GM21619 (cell line): ENCODE data around the gene LSG1.
"Not testable (repeated sequence)": the region's sequence is repeated elsewhere in the genome, so short reads cannot be mapped to it uniquely, and the experiment has no call there.

Experiments used
- ATAC-seq: cut with Tn5 transposase; IDR thresholded peaks from one replicate; pipeline ENCODE4 v1.9.1; 2021; ENCODE audit not compliant: unreplicated experiment

Gene LSG1

DNA sequence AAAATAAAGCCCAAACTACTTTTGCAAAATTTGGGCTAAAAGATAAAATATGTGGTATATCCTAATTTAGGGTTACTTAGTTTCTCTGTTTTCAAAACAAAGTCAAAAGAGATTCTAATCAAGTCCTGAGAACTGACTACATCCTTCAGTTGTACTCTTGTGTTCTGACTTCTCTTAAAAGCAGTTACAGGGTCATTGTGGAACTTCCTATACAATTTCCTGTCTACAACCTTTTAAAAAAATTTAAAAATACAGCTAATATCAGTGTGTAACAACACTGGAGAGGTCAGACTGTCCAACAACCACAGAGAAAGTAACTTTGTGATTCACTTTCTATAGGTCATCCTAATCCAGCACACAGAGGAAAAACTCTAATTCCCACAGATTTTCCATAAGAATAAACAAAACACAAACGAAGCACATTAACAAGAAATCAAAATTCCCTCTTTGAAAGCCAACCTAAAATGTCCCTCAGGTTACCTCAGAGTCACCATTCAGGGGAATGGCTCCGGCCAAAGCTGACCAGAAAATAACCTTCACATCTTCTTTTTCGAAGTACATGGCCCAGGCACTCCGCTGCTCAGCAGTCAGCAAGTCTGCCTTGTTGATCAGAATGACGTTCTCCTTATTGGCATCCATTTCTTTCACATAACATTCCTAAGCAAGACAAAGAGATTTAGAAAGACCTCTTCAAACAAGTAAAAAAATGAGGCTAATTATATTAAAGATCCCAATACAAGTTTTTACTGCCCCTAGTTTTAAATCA, 13.3 kb downstream of the LSG1 start:
- no peak for ATAC-seq

- no peak for ATAC-seq
Measured at GRCh38 chr3:194657439-194657838, 14.6 kb downstream of the LSG1 start.

- ATAC-seq = peak; percentile 76
Measured at GRCh38 chr3:194654443-194654842, 17.5 kb downstream of the LSG1 start.

- no peak for ATAC-seq
Measured at GRCh38 chr3:194647747-194648146, 24.2 kb downstream of the LSG1 start.

DNA sequence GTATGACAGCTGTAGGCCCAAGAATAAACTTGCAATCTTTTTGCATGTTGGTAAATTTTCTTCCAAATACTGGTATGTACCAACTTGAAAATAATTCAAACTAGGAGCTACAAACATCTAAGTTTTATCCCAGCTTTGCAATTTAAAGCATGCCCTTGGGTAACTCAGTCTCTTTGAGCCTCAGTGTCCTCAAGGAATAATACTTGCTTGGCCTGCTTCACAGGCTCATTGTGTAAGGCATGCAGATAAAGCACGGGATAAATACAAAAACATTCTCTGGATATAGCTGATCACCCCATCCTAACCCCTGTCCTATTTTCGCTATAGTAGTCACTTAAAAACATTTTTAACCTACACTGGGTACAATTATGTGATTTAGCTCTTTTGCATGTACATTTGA, 29.2 kb downstream of the LSG1 start:
- no peak for ATAC-seq

DNA sequence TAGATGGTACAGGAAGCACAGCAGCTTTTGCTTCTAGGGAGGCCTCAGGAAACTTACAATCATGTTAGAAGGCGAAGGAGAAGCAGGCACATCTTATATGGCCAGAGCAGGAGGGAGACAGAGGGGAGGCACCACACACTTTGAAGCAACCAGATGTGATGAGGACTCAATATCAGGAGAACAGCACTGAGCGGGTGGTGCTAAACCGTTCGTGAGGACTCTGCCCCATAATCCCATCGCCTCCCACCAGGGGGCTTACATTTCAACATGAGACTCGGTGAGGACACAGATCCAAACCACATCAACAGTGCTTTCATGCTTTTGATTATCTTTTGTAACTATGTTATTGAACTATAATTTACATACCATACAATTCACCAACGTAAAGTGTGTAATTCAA, 31.2 kb downstream of the LSG1 start:
- no peak for ATAC-seq

DNA sequence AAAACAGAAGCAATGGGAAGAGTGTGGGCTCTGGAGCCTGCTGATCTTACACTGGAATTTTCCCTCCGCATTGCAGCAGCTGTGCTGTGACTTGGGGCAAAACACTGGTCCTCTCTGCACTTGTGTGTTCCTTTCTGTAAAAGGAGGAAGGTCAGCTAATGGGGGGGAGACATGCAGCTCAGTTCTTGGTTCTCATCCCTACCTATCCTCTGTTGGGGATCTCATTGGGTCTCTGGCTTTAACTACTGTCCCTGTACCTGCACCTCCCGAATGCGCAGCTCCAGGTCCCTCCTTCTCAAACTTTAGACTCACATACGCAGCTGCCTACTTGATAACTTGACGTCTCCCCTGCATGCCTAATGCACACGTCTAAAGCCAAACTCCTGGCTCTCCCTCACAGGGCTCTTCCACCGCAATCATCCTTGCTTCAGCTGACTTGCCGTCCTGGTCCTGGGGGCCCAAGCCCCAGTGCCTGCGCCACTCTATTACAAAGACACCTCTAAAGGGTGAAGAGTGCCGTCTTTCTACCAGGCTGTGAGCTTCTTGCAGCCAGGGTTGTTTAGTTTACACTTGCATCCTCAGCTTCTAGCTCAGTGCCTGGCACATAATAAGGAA, 32.9 kb downstream of the LSG1 start:
- no peak for ATAC-seq

- ATAC-seq = no peak
Measured at GRCh38 chr3:194637541-194638400, 34.2 kb downstream of the LSG1 start.

DNA sequence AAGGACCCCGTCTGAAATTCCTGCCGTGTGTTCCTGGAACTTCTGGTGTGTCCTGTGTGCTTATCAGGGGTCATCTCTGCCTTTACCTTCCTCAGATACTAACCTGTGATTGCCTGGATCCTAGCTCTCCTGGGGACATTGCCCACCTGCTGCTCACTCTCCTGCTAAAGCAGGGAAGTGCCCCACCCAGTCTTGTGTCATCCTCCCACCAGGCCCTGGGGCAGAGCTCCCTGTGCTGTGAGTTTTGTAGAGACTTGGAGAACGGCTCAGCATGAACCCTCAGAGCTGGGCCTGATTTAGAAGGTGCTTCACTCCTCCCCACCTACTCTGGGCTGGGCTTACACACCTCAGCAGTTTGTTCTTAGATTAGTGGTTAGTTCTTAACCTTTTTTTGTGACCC, 34.9 kb downstream of the LSG1 start:
- no peak for ATAC-seq

GRCh38 chr3:194633349-194634004, 38.5 kb downstream of the LSG1 start, which contains the start of gene TMEM44:
Gene TMEM44, minus strand, starts transcription at chr3:194633419. Its CDS starts 204 bp downstream, at chr3:194633215.
- ATAC-seq = peak; percentile 79

DNA sequence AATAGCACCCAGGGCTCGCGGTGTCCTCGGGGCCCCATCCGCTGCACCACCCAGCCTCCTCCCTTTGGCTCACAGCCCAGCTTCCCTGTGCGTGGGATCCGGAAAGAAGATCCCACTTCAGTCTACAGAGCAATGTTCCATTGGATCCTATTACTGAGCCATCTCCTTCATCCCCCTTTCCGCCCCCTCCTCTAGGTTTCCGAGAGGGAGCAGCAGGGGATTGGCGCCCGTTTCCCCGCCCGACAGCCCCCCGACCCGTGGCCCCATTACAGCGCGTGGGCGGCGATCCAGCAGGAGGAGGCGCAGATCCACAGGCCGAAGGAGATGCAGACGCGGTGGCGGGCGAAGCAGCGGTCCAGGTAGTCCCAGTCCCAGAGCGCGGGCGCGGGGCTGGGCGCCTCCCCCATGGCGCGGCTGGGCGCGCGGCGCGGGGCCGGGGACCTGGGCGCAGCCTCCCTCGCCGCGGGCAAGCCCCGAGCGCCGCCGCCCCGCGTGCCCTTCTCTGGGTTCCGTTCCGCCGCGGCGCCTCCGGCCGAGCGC, 39.1 kb downstream of the LSG1 start:
- peak; percentile 42 for ATAC-seq

DNA sequence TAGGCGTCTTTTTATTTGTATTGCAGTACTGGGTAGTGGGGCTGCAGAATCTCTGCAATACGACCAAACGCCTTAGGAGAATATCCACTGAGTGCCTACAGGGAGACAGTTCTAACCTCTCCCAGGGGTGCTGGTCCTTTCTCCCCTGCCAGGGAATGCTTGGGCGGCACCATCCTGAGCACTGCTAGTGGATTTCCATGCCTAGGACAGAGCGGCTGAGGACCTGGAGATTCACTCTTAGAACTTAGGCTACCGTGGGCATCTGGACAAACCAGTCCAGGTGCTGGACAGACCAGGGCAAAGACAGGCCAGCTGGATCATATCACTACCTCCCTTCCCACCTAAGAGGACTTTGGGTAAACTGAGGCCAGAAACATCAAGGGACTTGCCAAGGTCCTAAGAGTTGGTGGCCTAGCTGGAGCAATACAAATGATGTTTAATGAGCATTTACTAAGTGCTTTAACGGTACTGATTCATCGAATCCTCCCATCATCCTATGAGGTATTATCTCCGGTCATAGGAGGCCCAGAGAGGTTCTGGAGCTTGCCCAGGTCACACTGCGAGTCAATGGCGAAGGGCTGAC, 39.7 kb downstream of the LSG1 start:
- ATAC-seq = no peak

- ATAC-seq = no peak
Measured at GRCh38 chr3:194631696-194632095, 40.3 kb downstream of the LSG1 start.

DNA sequence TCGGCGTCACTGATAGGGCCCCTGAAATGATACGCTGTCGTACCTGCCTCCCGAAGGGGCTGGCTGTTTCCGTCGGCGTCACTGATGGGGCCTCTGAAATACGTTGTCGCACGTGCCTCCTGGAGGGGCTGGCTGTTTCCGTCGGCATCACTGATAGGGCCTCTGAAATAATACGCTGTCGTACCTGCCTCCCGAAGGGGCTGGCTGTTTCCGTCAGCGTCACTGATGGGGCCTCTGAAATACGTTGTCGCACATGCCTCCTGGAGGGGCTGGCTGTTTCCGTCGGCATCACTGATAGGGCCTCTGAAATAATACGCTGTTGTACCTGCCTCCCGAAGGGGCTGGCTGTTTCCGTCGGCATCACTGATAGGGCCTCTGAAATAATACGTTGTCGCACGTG, 41.3 kb downstream of the LSG1 start:
- not testable (repeated sequence) for ATAC-seq

- ATAC-seq = no peak
Measured at GRCh38 chr3:194624956-194625355, 47.0 kb downstream of the LSG1 start.

DNA sequence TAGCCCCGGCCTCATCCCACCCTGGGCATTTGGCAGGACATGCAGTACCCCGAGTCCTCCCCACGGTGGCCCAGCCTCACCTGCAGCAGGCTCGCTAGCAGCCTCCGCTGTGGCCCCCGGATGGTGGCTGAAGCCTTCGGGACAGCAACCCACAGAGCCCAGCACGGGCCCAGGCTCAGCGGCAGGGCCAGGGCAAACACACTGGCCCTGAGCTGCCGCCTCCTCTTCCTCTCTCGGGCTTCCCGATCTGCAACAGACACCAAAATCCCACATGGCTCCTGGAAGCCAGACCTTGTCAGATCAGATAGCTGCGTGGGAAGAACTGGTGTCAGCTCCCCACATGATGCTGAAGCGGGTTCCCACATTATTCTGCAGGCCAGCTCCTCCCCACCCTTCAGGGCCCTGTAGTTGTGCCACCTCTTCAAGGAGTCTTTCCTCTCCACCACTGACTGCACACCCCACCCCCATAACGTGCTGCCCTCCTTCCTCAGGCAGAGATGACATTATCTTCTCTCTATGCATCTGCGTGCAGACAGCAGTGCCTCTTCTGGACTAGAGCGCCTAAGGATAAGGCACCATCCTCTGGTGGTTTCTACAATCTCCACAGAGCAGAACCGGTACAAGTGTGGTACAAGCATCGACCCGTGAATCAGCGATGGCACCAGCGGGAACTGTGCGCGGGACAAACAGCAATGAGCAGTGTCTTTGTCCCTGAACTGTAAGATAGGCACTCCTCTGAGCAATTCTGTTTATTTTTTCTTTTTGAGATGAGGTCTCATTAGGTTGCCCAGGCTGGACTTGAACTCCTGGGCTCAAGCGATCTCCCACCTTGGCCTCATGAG, 48.3 kb downstream of the LSG1 start:
- ATAC-seq = no peak

DNA sequence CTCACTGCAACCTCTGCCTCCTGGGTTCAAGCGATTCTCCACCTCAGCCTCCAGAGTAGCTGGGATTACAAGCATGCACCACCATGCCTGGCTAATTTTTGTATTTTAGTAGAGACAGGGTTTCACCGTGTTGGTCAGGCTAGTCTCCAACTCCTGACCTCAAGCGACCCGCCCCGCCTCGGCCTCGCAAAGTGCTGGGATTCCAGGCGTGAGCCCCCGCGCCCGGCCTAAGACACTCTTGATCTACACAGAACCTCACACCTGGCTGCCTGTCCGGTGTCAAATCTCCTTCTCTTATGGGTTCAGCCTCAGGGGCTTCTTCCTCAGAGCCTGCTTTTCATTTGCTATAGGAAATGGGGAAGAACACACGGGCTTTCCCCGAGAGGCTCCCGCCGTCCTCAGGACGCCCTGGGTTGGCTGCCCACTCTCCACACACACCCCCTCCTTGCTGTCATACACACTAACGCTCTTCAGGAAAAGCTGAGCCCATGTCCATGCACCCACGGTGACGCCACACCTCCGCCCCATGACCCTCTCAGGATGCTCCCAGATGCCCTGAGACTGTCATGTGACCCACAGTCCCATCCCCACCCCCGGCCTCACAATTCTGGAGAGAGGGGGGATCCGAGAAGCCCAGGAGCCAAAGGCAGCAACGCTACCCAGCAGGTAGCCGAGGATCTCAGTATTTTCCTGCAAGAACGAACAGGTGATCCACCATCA, 49.2 kb downstream of the LSG1 start:
- no peak for ATAC-seq

DNA sequence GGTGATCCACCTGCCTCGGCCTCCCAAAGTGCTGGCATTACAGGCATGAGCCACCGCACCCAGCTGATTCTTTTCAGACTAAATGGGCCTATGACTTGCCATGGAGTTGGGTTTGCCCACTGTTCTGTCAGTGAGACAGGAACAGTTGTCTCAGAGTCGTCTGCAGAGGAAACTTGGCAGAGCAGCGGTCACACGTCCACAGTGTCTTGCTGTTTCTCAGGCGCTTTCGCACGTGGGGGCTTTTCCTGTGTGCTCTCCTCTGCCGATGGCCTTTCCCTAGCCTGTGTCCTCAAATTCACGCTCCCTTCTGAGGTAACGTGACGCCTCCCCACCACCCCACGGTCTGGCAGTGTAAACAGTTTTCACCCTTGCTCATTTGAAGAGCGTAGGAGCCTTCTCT, 50.0 kb downstream of the LSG1 start:
- ATAC-seq = no peak

DNA sequence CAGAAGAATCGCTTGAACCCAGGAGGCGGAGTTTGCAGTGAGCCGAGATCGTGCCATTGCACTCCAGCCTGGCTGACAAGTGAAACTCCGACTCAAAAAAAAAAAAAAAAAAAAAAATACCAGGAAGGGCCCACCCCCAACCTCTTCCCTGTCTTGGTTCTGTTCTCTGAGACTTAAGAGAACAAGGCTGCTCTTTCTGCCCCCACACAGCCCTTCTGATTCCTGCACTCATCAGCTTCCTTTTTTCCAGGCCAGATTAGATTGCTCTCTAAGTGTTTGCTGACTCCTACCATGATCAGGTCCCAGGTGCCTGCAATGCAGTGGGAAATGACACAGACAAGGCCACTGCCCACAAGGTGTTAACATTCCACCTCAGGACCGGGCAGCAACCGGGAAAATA, 51.8 kb downstream of the LSG1 start:
- no peak for ATAC-seq
